Jurkat, Clone E6-1 (cell line): ENCODE measurements around the gene ZNF26.
"Not testable (repeated sequence)": the region's sequence is repeated elsewhere in the genome, so short reads cannot be mapped to it uniquely, and the experiment has no call there.

Experiments used
- DNase-seq: peaks from one replicate; pipeline ENCODE4 v3.0.0-alpha.2; 2011; ENCODE audit warnings: low read depth, low spot score
- H3K4me3 ChIP-seq: 2 replicates; pipeline ENCODE4 v1.5.1; 2011; ENCODE audit warnings: mild to moderate bottlenecking, low read length, control low read depth, moderate library complexity

The ZNF26 gene

GRCh38 chr12:132954471-132955048, 31.6 kb upstream of the ZNF26 start:
- DNase-seq = no peak
- no peak overlapping the region for H3K4me3 ChIP-seq

GRCh38 chr12:132955094-132956010, 30.8 kb upstream of the ZNF26 start:
- DNase-seq = no peak
- H3K4me3 ChIP-seq = peak overlapping the region; percentile 57

GRCh38 chr12:132956011-132956788, 30.0 kb upstream of the ZNF26 start, which contains the start of gene ZNF605:
Gene ZNF605, minus strand, starts transcription at chr12:132956306. Its CDS starts 10,671 bp downstream, at chr12:132945635.
- peak; percentile 57 for DNase-seq
- H3K4me3 ChIP-seq = peak within 1 kb of the TSS; percentile 57

GRCh38 chr12:132961790-132962189, 24.4 kb upstream of the ZNF26 start:
- not testable (repeated sequence) for DNase-seq, H3K4me3 ChIP-seq

GRCh38 chr12:132963947-132964346, 22.2 kb upstream of the ZNF26 start:
- H3K4me3 ChIP-seq, DNase-seq: not testable (repeated sequence)

GRCh38 chr12:132965796-132966195, 20.4 kb upstream of the ZNF26 start:
- no peak for DNase-seq
- H3K4me3 ChIP-seq = no peak overlapping the region

GRCh38 chr12:132966676-132967415, 19.3 kb upstream of the ZNF26 start:
- no peak for DNase-seq
- H3K4me3 ChIP-seq = no peak overlapping the region

GRCh38 chr12:132967736-132968135, 18.4 kb upstream of the ZNF26 start:
- no peak for DNase-seq

GRCh38 chr12:132972374-132972773, 13.8 kb upstream of the ZNF26 start:
- DNase-seq = no peak
- no peak overlapping the region for H3K4me3 ChIP-seq

More at GRCh38 chr12:132967736-132968135, 18.4 kb upstream of the ZNF26 start:
- H3K4me3 ChIP-seq = no peak overlapping the region

GRCh38 chr12:132976870-132977269, 9.3 kb upstream of the ZNF26 start:
- not testable (repeated sequence) for DNase-seq

GRCh38 chr12:132986885-132987225, 688 bp downstream of the ZNF26 start:
- DNase-seq = no peak
- H3K4me3 ChIP-seq = peak overlapping the region; percentile 95

More at GRCh38 chr12:132976870-132977269, 9.3 kb upstream of the ZNF26 start:
- H3K4me3 ChIP-seq = not testable (repeated sequence)

GRCh38 chr12:132998741-132999140, 12.6 kb downstream of the ZNF26 start:
- DNase-seq = no peak
- no peak overlapping the region for H3K4me3 ChIP-seq

- no peak overlapping the region for H3K4me3 ChIP-seq
- DNase-seq = no peak
These were observed 24.6 kb downstream of the ZNF26 start for GRCh38 chr12:133010657-133011297.

- no peak for DNase-seq
- H3K4me3 ChIP-seq = no peak overlapping the region
These were observed 37.4 kb downstream of the ZNF26 start for GRCh38 chr12:133023566-133023965.

GRCh38 chr12:133026996-133027395, 40.8 kb downstream of the ZNF26 start:
- H3K4me3 ChIP-seq = no peak overlapping the region
- no peak for DNase-seq

- DNase-seq = peak; percentile 97
- peak within 1 kb of the TSS; percentile 68 for H3K4me3 ChIP-seq
These were observed 51.2 kb downstream of the ZNF26 start, which contains the start of gene ZNF84 for GRCh38 chr12:133037207-133038005. Gene ZNF84, plus strand, starts transcription at chr12:133037509. Its CDS starts 3,959 bp downstream, at chr12:133041468.

- no peak for DNase-seq
- peak overlapping the region; percentile 68 for H3K4me3 ChIP-seq
These were observed 52.0 kb downstream of the ZNF26 start for GRCh38 chr12:133038118-133038709.
